Smooth muscle cell (in vitro differentiated cells): Measurements from ENCODE around the gene TLDC2. TPM values are rescaled to one million over a fixed set of nuclear protein-coding genes. Genes with fewer than 3 reads are reported as not detected.

ENCODE experiments used
- DNase-seq: peaks from one replicate; lab custom pipeline; 2025; ENCODE audit not compliant: unreplicated experiment; lab: John Stamatoyannopoulos, UW
- H2AFZ ChIP-seq: fragments of 200-600 bp; sonication (generic); 2 replicates; pipeline ENCODE4 v1.6.0; 2016; ENCODE audit warnings: antibody characterized with exemption, low read depth, mild to moderate bottlenecking
- H3F3A ChIP-seq: fragments of 200-600 bp; sonication (generic); 2 replicates; pipeline ENCODE4 v1.6.0; 2017; ENCODE audit warnings: antibody characterized with exemption, low read depth
- H3K27ac ChIP-seq: fragments of 200-600 bp; sonication (generic); 2 replicates; pipeline ENCODE4 v1.5.1; 2016; ENCODE audit warnings: low read depth, mild to moderate bottlenecking
- H3K27me3 ChIP-seq: fragments of 200-600 bp; sonication (generic); 2 replicates; pipeline ENCODE4 v1.6.1; 2016; ENCODE audit warnings: low read depth, mild to moderate bottlenecking
- H3K36me3 ChIP-seq: fragments of 200-600 bp; sonication (generic); 2 replicates; pipeline ENCODE4 v1.5.1; 2016; ENCODE audit warnings: low read depth
- H3K4me1 ChIP-seq: fragments of 200-600 bp; sonication (generic); 2 replicates; pipeline ENCODE4 v1.5.1; 2016; ENCODE audit warnings: low read depth
- H3K4me2 ChIP-seq: fragments of 200-600 bp; sonication (generic); 2 replicates; pipeline ENCODE4 v1.6.0; 2016; ENCODE audit warnings: mild to moderate bottlenecking
- H3K4me3 ChIP-seq: fragments of 200-600 bp; sonication (generic); 2 replicates; pipeline ENCODE4 v1.5.1; 2016; ENCODE audit warnings: mild to moderate bottlenecking
- H3K79me2 ChIP-seq: fragments of 200-600 bp; sonication (generic); 2 replicates; pipeline ENCODE4 v1.6.0; 2016; ENCODE audit warnings: low read depth, mild to moderate bottlenecking
- H3K9ac ChIP-seq: fragments of 200-600 bp; sonication (generic); 2 replicates; pipeline ENCODE4 v1.6.0; 2016; ENCODE audit warnings: low read depth
- H3K9me3 ChIP-seq: fragments of 200-600 bp; sonication (generic); replicated peaks from 2 replicates; pipeline ENCODE4 v1.5.1; 2016; ENCODE audit warnings: low read depth
- H4K20me1 ChIP-seq: fragments of 200-600 bp; sonication (generic); 2 replicates; pipeline ENCODE4 v1.6.0; 2016; ENCODE audit warnings: low read depth
- CTCF ChIP-seq: fragments of 200-600 bp; sonication (generic); IDR thresholded peaks from 2 replicates; pipeline ENCODE4 v1.5.1; 2017; ENCODE audit warnings: borderline replicate concordance, mild to moderate bottlenecking, antibody characterized with exemption; ENCODE audit not compliant: insufficient read depth, poor library complexity, severe bottlenecking
- WGBS: methylation state at CpG from one replicate; pipeline ENCODE4 v1.1.7; 2016; ENCODE audit warnings: low lambda C conversion rate; 5-methylcytosine and 5-hydroxymethylcytosine counted together
- polyA plus RNA-seq: library from polyadenylated mRNA; unstranded; fragments of >200 nt; fragmentation: Nextera tagmentation; extraction: Ambion mirVana; gene quantifications from 2 replicates; pipeline ENCODE4 v1.2.1, GENCODE V29; 2016
- total RNA-seq: library from RNA; depleted of rRNA; stranded (reverse); fragments of >200 nt; gene quantifications from 2 replicates; pipeline ENCODE4 v1.2.3, GENCODE V29; 2014

TLDC2 gene
- total and polyA plus RNA-seq, 2 experiments from 2014 or later: not detected

- Histone ChIP-seq H3K4me1 (peaks cover 7% of the 10 kb centered on the region), H3K79me2 (peaks cover 59% of the 10 kb centered on the region), H3K36me3 (peaks cover 3% of the 10 kb centered on the region), H3K27ac (no peak overlapping the region), H4K20me1 (peaks cover 78% of the 10 kb centered on the region), H3K9ac (no peak overlapping the region), H3F3A (peaks cover 4% of the 10 kb centered on the region), H3K9me3 (no peaks in the 10 kb centered on the region), H2AFZ (no peak overlapping the region), H3K4me2 (no peak overlapping the region), H3K27me3 (no peaks in the 10 kb centered on the region), H3K4me3 (no peak overlapping the region)
- WGBS: 97% methylated on average over 12 of the region's 12 CpGs
- TF ChIP-seq CTCF: no peak
- no peak for DNase-seq
Measured at GRCh38 chr20:36852187-36852586, 23.8 kb upstream of the TLDC2 start.

DNA sequence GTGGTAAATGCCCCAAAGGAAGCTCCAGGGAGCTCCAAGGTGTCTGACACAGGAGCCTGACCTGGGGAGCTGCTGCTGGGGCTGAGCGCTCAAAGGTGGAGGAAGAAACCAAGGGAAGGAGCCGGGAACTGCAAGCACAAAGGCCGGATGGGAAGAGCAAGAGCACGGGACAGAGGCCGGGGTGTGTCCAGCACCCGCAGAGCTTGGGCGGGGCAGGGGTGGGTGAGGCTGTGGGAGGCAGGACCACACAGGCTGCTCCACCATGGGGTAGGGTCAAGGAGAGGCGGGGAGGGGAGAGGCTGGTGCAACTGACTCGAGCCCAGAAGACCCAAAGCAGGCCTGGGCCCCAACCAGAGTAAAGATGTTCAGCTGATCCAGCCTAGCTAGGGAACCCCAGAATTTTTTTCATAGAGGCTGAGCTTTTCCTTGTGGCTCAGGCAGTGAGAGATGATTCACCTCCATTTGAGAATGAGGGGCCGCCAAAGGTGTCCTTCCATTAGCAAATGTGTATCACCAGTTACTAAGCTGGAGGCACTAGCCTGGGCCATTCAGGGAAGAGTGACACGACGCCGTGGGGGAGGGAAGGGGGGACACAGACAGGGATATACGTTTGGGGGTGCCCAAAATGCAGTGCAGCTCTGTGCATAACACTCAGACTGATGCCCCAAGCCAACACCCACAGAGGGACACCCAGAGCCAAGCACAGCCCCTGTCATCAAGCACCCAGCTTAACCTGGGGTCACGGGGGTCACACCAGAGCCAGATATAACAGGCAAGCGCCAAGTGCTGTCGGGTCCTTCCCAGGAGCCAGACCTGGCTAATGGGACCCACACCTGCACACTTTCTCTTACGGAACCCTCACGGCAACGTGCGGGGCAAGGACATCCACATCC lies 21.3 kb upstream of the TLDC2 start:
- Histone ChIP-seq H3K79me2 (peaks cover 68% of the 10 kb centered on the region), H3K4me1 (peaks cover 7% of the 10 kb centered on the region), H3K27me3 (no peaks in the 10 kb centered on the region), H3K36me3 (peaks cover 3% of the 10 kb centered on the region), H3F3A (peaks cover 7% of the 10 kb centered on the region), H3K27ac (no peak overlapping the region), H3K4me3 (no peak overlapping the region), H2AFZ (no peak overlapping the region), H3K4me2 (no peak overlapping the region), H4K20me1 (peaks cover 91% of the 10 kb centered on the region), H3K9ac (no peak overlapping the region), H3K9me3 (no peaks in the 10 kb centered on the region)
- no peak for TF ChIP-seq CTCF
- 91% methylated on average over 21 of the region's 21 CpGs for WGBS
- no peak for DNase-seq

- Histone ChIP-seq H3K27ac (no peak overlapping the region), H3K4me1 (peaks cover 7% of the 10 kb centered on the region), H3K9ac (no peak overlapping the region), H3F3A (peaks cover 7% of the 10 kb centered on the region), H3K9me3 (no peaks in the 10 kb centered on the region), H3K4me2 (no peak overlapping the region), H3K27me3 (no peaks in the 10 kb centered on the region), H4K20me1 (peaks cover 94% of the 10 kb centered on the region), H3K4me3 (no peak overlapping the region), H3K79me2 (peaks cover 71% of the 10 kb centered on the region), H2AFZ (no peak overlapping the region), H3K36me3 (peaks cover 3% of the 10 kb centered on the region)
- no peak for TF ChIP-seq CTCF
- 94% methylated on average over 7 of the region's 7 CpGs for WGBS
- DNase-seq: no peak
Measured at GRCh38 chr20:36855241-36855657, 20.7 kb upstream of the TLDC2 start.
